HEK293 (cell line): ENCODE data around the gene CFAP97D2.

Experiments
- CTCF ChIA-PET: fragments of 350-600 bp; formaldehyde crosslinking; extraction: SDS; loops from one replicate; lab custom pipeline; 2021; ENCODE audit warnings: antibody characterized with exemption; lab: Yijun Ruan, JAX
- POLR2A ChIA-PET: fragments of 300-600 bp; formaldehyde crosslinking; extraction: SDS; loops from one replicate; lab custom pipeline; 2020; ENCODE audit warnings: antibody characterized with exemption, inconsistent platforms; lab: Yijun Ruan, JAX
- H3K27ac ChIP-seq: fragments of 200-500 bp; sonication (Bioruptor generic); 2 replicates; pipeline ENCODE4 v1.5.1; 2014; ENCODE audit warnings: low read depth, low read length, control low read depth, inconsistent platforms; ENCODE audit errors: extremely low read depth
- H3K36me3 ChIP-seq, 2 experiments: fragments of 200-500 bp in 1 of 2; sonication (Bioruptor generic) in 1 of 2; 1 replicate in 1 of 2; 2 replicates in 1 of 2; pipeline ENCODE4 v1.5.1; 2014 to 2017; ENCODE audit warnings: inconsistent platforms in 2 of 2, low read length in 2 of 2; ENCODE audit not compliant: control insufficient read depth in 2 of 2, insufficient read depth in 1 of 2
- H3K4me1 ChIP-seq: fragments of 200-500 bp; sonication (Bioruptor generic); 2 replicates; pipeline ENCODE4 v1.5.1; 2014; ENCODE audit warnings: mild to moderate bottlenecking, low read length, inconsistent platforms; ENCODE audit not compliant: control insufficient read depth, insufficient read depth
- H3K4me3 ChIP-seq: 2 replicates; pipeline ENCODE4 v1.5.1; 2011; ENCODE audit warnings: low read depth, mild to moderate bottlenecking, control low read depth, low read length, moderate library complexity
- H3K9me3 ChIP-seq: fragments of 200-500 bp; sonication (Bioruptor generic); 2 replicates; pipeline ENCODE4 v1.5.1; 2014; ENCODE audit warnings: low read depth, low read length, inconsistent platforms; ENCODE audit not compliant: control insufficient read depth, insufficient read depth
- ZNF132 ChIP-seq: fragments of 450-650 bp; formaldehyde crosslinking; IDR thresholded peaks from 2 replicates; pipeline ENCODE4 v1.5.1; 2017; ENCODE audit warnings: missing biosample characterization, missing genetic modification characterization, borderline replicate concordance
- ZNF211 ChIP-seq: fragments of 450-650 bp; formaldehyde crosslinking; IDR thresholded peaks from 2 replicates; pipeline ENCODE4 v1.5.1; 2016; ENCODE audit warnings: low read depth, missing biosample characterization, missing genetic modification characterization
- ZNF223 ChIP-seq: fragments of 450-650 bp; formaldehyde crosslinking; IDR thresholded peaks from 2 replicates; pipeline ENCODE4 v1.5.1; 2016; ENCODE audit warnings: missing biosample characterization, missing genetic modification characterization

The CFAP97D2 gene

DNA sequence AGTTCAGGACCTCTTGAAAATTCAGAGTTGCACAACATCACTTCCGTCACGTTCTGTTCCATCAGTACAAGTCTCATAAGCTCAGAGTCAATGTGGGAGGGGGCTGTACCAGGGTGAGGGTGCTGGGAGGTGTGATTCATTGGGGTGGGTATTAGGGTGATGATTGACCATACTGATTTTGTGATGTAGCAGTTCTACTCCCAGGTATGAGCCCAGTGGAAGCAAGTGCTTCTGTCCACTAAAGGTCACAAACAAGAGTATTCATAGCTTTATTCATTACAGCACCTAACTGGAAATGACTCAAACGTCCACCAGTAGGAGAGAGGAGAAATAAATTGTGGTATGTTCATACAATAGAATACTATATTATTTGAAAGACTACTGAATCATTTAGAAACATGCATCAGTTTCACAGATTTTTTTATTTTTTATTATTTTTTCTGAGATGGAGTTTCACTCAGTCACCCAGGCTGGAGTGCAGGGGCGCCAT is 90.3 kb downstream of the CFAP97D2 start:
- CTCF ChIA-PET, result no interaction called here
- Histone ChIP-seq H3K36me3 (peaks cover 40 to 73% of the 10 kb centered on the region in 2 experiments), H3K4me3 (no peak overlapping the region), H3K4me1 (no peaks in the 10 kb centered on the region), H3K27ac (no peak overlapping the region), H3K9me3 (no peaks in the 10 kb centered on the region)
- TF ChIP-seq ZNF211 (tag by site-specific recombination), result no peak
- no peak for TF ChIP-seq ZNF132
- TF ChIP-seq ZNF223, result no peak
- POLR2A ChIA-PET, result no interaction called here
